HepG2 (cell line): Measurements from ENCODE around the gene NHSL1.

ENCODE experiments used
- E2F1 ChIP-seq: sonication (generic); formaldehyde crosslinking; IDR thresholded peaks from 2 replicates; pipeline ENCODE4 v1.5.0; 2020; ENCODE audit warnings: missing genetic modification reagents
- HDAC6 ChIP-seq: fragments of 200-600 bp; sonication (generic); IDR thresholded peaks from 2 replicates; pipeline ENCODE4 v1.7.0; 2017; ENCODE audit warnings: mild to moderate bottlenecking, antibody characterized with exemption, low read length, low read depth
- MNT ChIP-seq: fragments of 450-650 bp; IDR thresholded peaks from 2 replicates; pipeline ENCODE4 v1.6.1; 2016
- ZIK1 ChIP-seq: sonication (generic); formaldehyde crosslinking; IDR thresholded peaks from 2 replicates; pipeline ENCODE4 v1.5.0; 2020; ENCODE audit warnings: mild to moderate bottlenecking, low read depth, missing genetic modification reagents, borderline replicate concordance
- ZNF441 ChIP-seq: sonication (generic); formaldehyde crosslinking; IDR thresholded peaks from 2 replicates; pipeline ENCODE4 v1.7.0; 2021; ENCODE audit warnings: missing genetic modification reagents, borderline replicate concordance

- TF ChIP-seq ZNF441 (CRISPR knock-in tag) (no peak), HDAC6 (no peak), ZIK1 (CRISPR knock-in tag) (no peak), MNT (no peak), E2F1 (CRISPR knock-in tag) (no peak)
These were observed 18.8 kb upstream of the NHSL1 start for GRCh38 chr6:138518054-138518453.
